ENCODE measurements around the gene BANK1.

DNA sequence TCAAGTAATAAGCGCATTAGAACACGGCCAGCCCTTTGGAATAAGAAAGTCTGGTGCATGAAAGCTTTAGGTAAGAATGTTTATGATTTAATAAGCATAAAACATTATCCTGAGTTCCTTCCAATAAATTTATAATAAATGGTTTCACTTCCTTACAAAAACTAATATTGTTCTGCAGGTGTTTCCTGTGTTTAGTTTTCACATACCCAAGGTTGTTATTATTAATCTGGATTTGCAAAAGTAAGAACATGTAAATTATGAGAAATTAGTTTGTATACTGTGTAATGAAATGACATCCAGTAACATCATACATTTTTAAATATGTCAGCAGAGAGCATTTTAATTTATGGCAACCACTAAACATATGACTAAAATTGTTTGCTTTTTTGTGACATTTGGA, 72.1 kb downstream of the BANK1 start:
- TF ChIP-seq EZH2 (IDR thresholded peaks at IDR 0.05) (no peak), POLR2AphosphoS5 (IDR thresholded peaks at IDR 0.05; ENCODE audit: borderline replicate concordance, low read depth, low read length) (no peak)

Data from SK-N-MC (cell line).